K562 (cell line): ENCODE measurements around the gene IGFBP4. TPM values are rescaled to one million over a fixed set of nuclear protein-coding genes. Genes with fewer than 3 reads are reported as not detected.

Source experiments
- ATAC-seq: fragments of 200-7000 bp; cut with Tn5 transposase; 3 replicates; pipeline ENCODE4 v1.9.1; 2020; ENCODE audit warnings: moderate library complexity
- BruUV-seq: library from RNA; stranded (reverse); fragments of 400-500 nt; replicated peaks from 2 replicates; lab custom pipeline; 2021; lab: Mats Ljungman, UMichigan
- CTCF ChIA-PET: fragments of 300-600 bp; formaldehyde crosslinking; extraction: SDS; loops from one replicate; lab custom pipeline; 2021; ENCODE audit warnings: low intra/inter-chr PET ratio; lab: Yijun Ruan, JAX
- POLR2A ChIA-PET: fragments of 300-600, 350-650 bp; sonication (Branson Sonifier 250); formaldehyde crosslinking; extraction: SDS; loops from one replicate; lab custom pipeline; 2021; ENCODE audit warnings: antibody characterized with exemption, inconsistent platforms; lab: Yijun Ruan, JAX
- DNase-seq, 4 experiments: peaks; one replicate each; pipeline versions ENCODE4 v3.0.0 to v3.0.0-alpha.2; 2011 to 2018; ENCODE audit warnings: low spot score in 3 of 4, mixed read lengths in 3 of 4; ENCODE audit errors: extremely low read depth in 1 of 4
- FAIRE-seq: peaks from 2 replicates; lab custom pipeline; 2011; peaks lifted over from hg19 to GRCh38; lab: Jason Lieb, UNC
- H2AFZ ChIP-seq: 2 replicates; pipeline ENCODE4 v1.6.0; 2011; ENCODE audit warnings: low read depth, low read length, control low read depth, inconsistent platforms
- H3K27ac ChIP-seq: fragments of 200-600 bp; 3 replicates; pipeline ENCODE4 v1.8.0; 2011; ENCODE audit warnings: low read depth, mild to moderate bottlenecking, control low read depth, inconsistent platforms, low read length, moderate library complexity, mixed read lengths; ENCODE audit errors: extremely low read depth
- H3K27me3 ChIP-seq, 2 experiments: fragments of 300-600 bp in 1 of 2; 2 replicates in 1 of 2; 3 replicates in 1 of 2; pipeline versions ENCODE4 v1.6.0 to v1.8.0; 2011; ENCODE audit warnings: inconsistent platforms in 2 of 2, low read length in 2 of 2, mild to moderate bottlenecking in 1 of 2, mixed read lengths in 1 of 2, moderate library complexity in 1 of 2; ENCODE audit not compliant: control insufficient read depth in 2 of 2, insufficient read depth in 2 of 2
- H3K36me3 ChIP-seq: fragments of 300-600 bp; 3 replicates; pipeline ENCODE4 v1.8.0; 2011; ENCODE audit warnings: mild to moderate bottlenecking, low read length, inconsistent platforms; ENCODE audit not compliant: control insufficient read depth, insufficient read depth
- H3K4me1 ChIP-seq, 2 experiments: fragments of 200-600 bp in 1 of 2; replicated peaks in 1 of 2; 2 replicates in 1 of 2; 3 replicates in 1 of 2; pipeline versions ENCODE4 v1.5.1 to v1.8.0; 2011; ENCODE audit warnings: inconsistent platforms in 2 of 2, low read length in 2 of 2, mild to moderate bottlenecking in 1 of 2, mixed read lengths in 1 of 2, moderate library complexity in 1 of 2; ENCODE audit not compliant: control insufficient read depth in 2 of 2, insufficient read depth in 2 of 2
- H3K4me2 ChIP-seq: 2 replicates; pipeline ENCODE4 v1.6.1; 2011; ENCODE audit warnings: low read length, control low read depth, inconsistent platforms, mixed read lengths; ENCODE audit not compliant: insufficient read depth
- H3K4me3 ChIP-seq: fragments of 200-600 bp; sonication (generic), shearing (Covaris generic); 2 replicates; pipeline ENCODE4 v1.5.1; 2016; ENCODE audit warnings: control low read depth, inconsistent platforms
- H3K79me2 ChIP-seq: fragments of 200-600 bp; 3 replicates; pipeline ENCODE4 v1.8.0; 2011; ENCODE audit warnings: low read length, inconsistent platforms; ENCODE audit not compliant: control insufficient read depth, insufficient read depth
- H3K9ac ChIP-seq, 2 experiments: 2 replicates each; pipeline versions ENCODE4 v1.6.0 to v1.6.1; 2011; ENCODE audit warnings: low read depth in 2 of 2, low read length in 2 of 2, control low read depth in 1 of 2, inconsistent platforms in 1 of 2, mild to moderate bottlenecking in 1 of 2, mixed read lengths in 1 of 2; ENCODE audit not compliant: insufficient read depth in 1 of 2
- H3K9me1 ChIP-seq: one replicate; pipeline ENCODE4 v1.6.0; 2011; ENCODE audit warnings: inconsistent platforms, mild to moderate bottlenecking, low read length, moderate library complexity; ENCODE audit not compliant: control insufficient read depth, insufficient read depth
- H3K9me3 ChIP-seq: replicated peaks from 2 replicates; pipeline ENCODE4 v1.5.1; 2011; ENCODE audit warnings: low read depth, low read length, inconsistent platforms; ENCODE audit not compliant: control insufficient read depth, insufficient read depth
- H4K20me1 ChIP-seq: replicated peaks from 2 replicates; pipeline ENCODE4 v1.6.1; 2011; ENCODE audit warnings: low read length, inconsistent platforms, mixed read lengths; ENCODE audit not compliant: control insufficient read depth, insufficient read depth
- E2F4 ChIP-seq: sonication (generic); formaldehyde crosslinking; IDR thresholded peaks from 2 replicates; pipeline ENCODE4 v1.8.0; 2022; ENCODE audit warnings: mild to moderate bottlenecking, low read depth, missing genetic modification reagents
- ESRRB ChIP-seq: fragments of 250-450 bp; sonication (Bioruptor Pico); IDR thresholded peaks from 2 replicates; pipeline ENCODE4 v1.5.0; 2020; ENCODE audit warnings: mild to moderate bottlenecking, moderate library complexity, borderline replicate concordance
- NEUROD1 ChIP-seq: fragments of 150-350 bp; IDR thresholded peaks from 2 replicates; pipeline ENCODE4 v1.6.1; 2014; ENCODE audit warnings: borderline replicate concordance, low read length, low read depth; ENCODE audit not compliant: partially characterized antibody
- NFE2L1 ChIP-seq: fragments of 450-650 bp; IDR thresholded peaks from 2 replicates; pipeline ENCODE4 v1.6.1; 2016; ENCODE audit warnings: missing genetic modification characterization, low read depth, mild to moderate bottlenecking, missing compliant biosample characterization, moderate library complexity, borderline replicate concordance
- PATZ1 ChIP-seq: fragments of 250-450 bp; sonication (Bioruptor Pico); IDR thresholded peaks from 2 replicates; pipeline ENCODE4 v1.5.0; 2020; ENCODE audit warnings: mild to moderate bottlenecking, borderline replicate concordance
- RUNX1 ChIP-seq: sonication (generic); IDR thresholded peaks from 2 replicates; pipeline ENCODE4 v1.6.1; 2016; ENCODE audit warnings: antibody characterized with exemption, low read depth
- SNRNP70 ChIP-seq: fragments of 200-400 bp; formaldehyde crosslinking; optimal IDR thresholded peaks from 2 replicates; pipeline ENCODE3; 2017; ENCODE audit warnings: low read depth, low read length
- ZHX1 ChIP-seq: fragments of 150-350 bp; conservative IDR thresholded peaks from 2 replicates; pipeline ENCODE4 v1.6.1; 2014; ENCODE audit warnings: low read length
- ZNF143 ChIP-seq: sonication (generic); formaldehyde crosslinking; IDR thresholded peaks from 2 replicates; pipeline ENCODE4 v1.9.0; 2022; ENCODE audit warnings: mild to moderate bottlenecking, missing genetic modification reagents
- ZNF146 ChIP-seq: IDR thresholded peaks from one replicate; pipeline ENCODE4 v1.6.1; 2018; ENCODE audit warnings: missing compliant biosample characterization; ENCODE audit not compliant: unreplicated experiment
- ZNF766 ChIP-seq: fragments of 200-800 bp; sonication (Bioruptor generic); conservative IDR thresholded peaks from 2 replicates; pipeline ENCODE4 v1.6.1; 2016; ENCODE audit warnings: missing genetic modification characterization, missing compliant biosample characterization
- ZNF79 ChIP-seq: fragments of 250-450 bp; sonication (Bioruptor Pico); IDR thresholded peaks from 2 replicates; pipeline ENCODE4 v1.4.0; 2020; ENCODE audit warnings: low read depth, mild to moderate bottlenecking, moderate library complexity
- WGBS: fragments of 100-300 bp; shearing (Covaris generic); methylation state at CpG from one replicate; pipeline ENCODE4 v1.1.6; 2016; ENCODE audit warnings: low coverage, mixed read lengths; ENCODE audit not compliant: insufficient coverage; ENCODE audit errors: missing lambda C conversion rate; 5-methylcytosine and 5-hydroxymethylcytosine counted together
- in situ Hi-C: fragments of 300-500 bp; cut with MboI; formaldehyde crosslinking; loops from 4 replicates; pipeline ENCODE4 v1.15.0; 2018; ENCODE audit warnings: inconsistent platforms, mixed read lengths
- intact Hi-C: fragments of 100-400 bp; cut with micrococcal nuclease; formaldehyde crosslinking; loops from 2 replicates; pipeline ENCODE4 v1.14.2; 2022
- polyA plus RNA-seq, 8 experiments: library from polyadenylated mRNA; depleted of rRNA in 4 of 8; stranded (reverse) in 5 of 8; unstranded in 3 of 8; fragments of >200 nt; fragmentation: Nextera tagmentation in 2 of 8; fragmentation: Illumina TruSeq in 1 of 8; extraction: Ambion mirVana in 2 of 8; extraction: Trizol in 1 of 8; gene quantifications; 2 replicates each; pipeline versions ENCODE4 v1.2.1 to v1.2.3, GENCODE V29; 2011 to 2014; ENCODE audit warnings: inconsistent platforms in 1 of 8, missing spikeins in 1 of 8
- total RNA-seq, 7 experiments: library from RNA; depleted of rRNA in 6 of 7; stranded (reverse); fragments of >200 nt in 6 of 7; fragmentation: Illumina TruSeq in 2 of 7; extraction: Trizol in 2 of 7; gene quantifications; 2 replicates each; pipeline versions ENCODE4 v1.2.1 to v1.2.3, GENCODE V29; 2011 to 2021; ENCODE audit warnings: low replicate concordance in 1 of 7
- TF ChIP-seq, protein P1 (sequence below): IDR thresholded peaks from 2 replicates; pipeline ENCODE4 v1.6.1; 2011; ENCODE audit not compliant: insufficient read length; ENCODE audit errors: extremely low read depth

Gene IGFBP4
- total and polyA plus RNA-seq, 9 of the 15 experiments (the other 6 are each of a cell fraction or from before 2014, with no cell fraction given): 8.8 to 99.8 (median 18.6) TPM

DNA sequence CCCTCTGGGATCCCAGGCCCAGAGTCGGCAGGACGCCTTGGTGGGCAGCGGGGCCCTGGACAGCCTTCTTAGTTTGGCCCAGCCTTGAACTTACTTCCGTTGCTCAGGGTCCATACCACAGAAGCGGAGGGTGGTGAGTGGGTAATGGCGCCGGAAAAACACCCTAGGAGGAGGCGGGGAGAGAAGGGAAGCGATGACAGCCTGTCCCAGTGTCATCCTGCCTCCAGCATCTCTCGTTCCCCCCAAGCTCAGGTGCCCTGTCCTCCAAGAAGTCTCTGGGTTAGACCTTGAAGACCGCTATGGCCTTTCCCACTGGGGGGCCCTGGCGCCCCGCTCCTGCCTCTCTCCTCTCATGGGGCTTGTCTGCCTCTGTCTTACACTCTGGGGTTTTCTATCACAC is 35.2 kb downstream of the IGFBP4 start (continued):
- TF ChIP-seq ZNF146 (CRISPR knock-in tag): no peak
- no peak for TF ChIP-seq ZHX1
- no peak for TF ChIP-seq ESRRB (CRISPR knock-in tag)
- TF ChIP-seq NEUROD1: no peak
- TF ChIP-seq E2F4: no peak

GRCh38 chr17:40479754-40480480 is 36.7 kb downstream of the IGFBP4 start:
- ATAC-seq (no peak), DNase-seq (no peak), FAIRE-seq (no peak)
- no TSS peak for BruUV-seq
- no peak overlapping the region for H3K4me3 ChIP-seq
- H4K20me1 ChIP-seq: no peaks in the 10 kb centered on the region
- no peak overlapping the region for H2AFZ ChIP-seq
- in situ Hi-C loops: no loop called here
- peaks cover 20 to 40% of the 10 kb centered on the region in 2 experiments; a peak in 4 of 5 replicates for H3K4me1 ChIP-seq
- H3K27ac ChIP-seq: no peak overlapping the region
- ChIA-PET CTCF (no interaction called here), POLR2A (interaction anchor here (1.0 kb wide), 1 partner anchor 11 kb away, joined by 3 read pairs; no protein-coding TSS in a partner anchor)
- peak overlapping the region in 1 of 2 experiments; percentile 20; a peak in 1 of 4 replicates for H3K9ac ChIP-seq
- H3K36me3 ChIP-seq: no peaks in the 10 kb centered on the region
- WGBS: 45% methylated on average over 7 of the region's 9 CpGs
- H3K4me2 ChIP-seq: no peak overlapping the region
- H3K27me3 ChIP-seq: no peaks in the 10 kb centered on the region
- intact Hi-C loops: loop anchor here (5.0 to 10.0 kb wide), 2 partner anchors 38 to 115 kb away; partner anchors contain the start of genes GJD3 and IGFBP4
- no peaks in the 10 kb centered on the region for H3K9me1 ChIP-seq
- no peaks in the 10 kb centered on the region for H3K79me2 ChIP-seq
- no peaks in the 10 kb centered on the region for H3K9me3 ChIP-seq
- no peak for TF ChIP-seq ZNF79 (CRISPR knock-in tag)
- no peak for TF ChIP-seq RUNX1
- TF ChIP-seq PATZ1 (CRISPR knock-in tag): no peak
- no peak for TF ChIP-seq NFE2L1 (tag)
- TF ChIP-seq, protein P1, sequence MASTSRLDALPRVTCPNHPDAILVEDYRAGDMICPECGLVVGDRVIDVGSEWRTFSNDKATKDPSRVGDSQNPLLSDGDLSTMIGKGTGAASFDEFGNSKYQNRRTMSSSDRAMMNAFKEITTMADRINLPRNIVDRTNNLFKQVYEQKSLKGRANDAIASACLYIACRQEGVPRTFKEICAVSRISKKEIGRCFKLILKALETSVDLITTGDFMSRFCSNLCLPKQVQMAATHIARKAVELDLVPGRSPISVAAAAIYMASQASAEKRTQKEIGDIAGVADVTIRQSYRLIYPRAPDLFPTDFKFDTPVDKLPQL: no peak
- TF ChIP-seq ZNF766 (CRISPR knock-in tag): no peak
- TF ChIP-seq ZNF143 (CRISPR knock-in tag): no peak
- TF ChIP-seq SNRNP70: no peak
